NCI-H345 (cell line): ENCODE results near the gene CDC5L.
A peak's percentile ranks its signal among the peaks of the same experiment; 100 is the strongest.

ENCODE experiments used
- DNase-seq: peaks from one replicate; lab custom pipeline; 2025; lab: John Stamatoyannopoulos, UW

Gene CDC5L

GRCh38 chr6:44475417-44475778, 87.9 kb downstream of the CDC5L start:
- no peak for DNase-seq

DNA sequence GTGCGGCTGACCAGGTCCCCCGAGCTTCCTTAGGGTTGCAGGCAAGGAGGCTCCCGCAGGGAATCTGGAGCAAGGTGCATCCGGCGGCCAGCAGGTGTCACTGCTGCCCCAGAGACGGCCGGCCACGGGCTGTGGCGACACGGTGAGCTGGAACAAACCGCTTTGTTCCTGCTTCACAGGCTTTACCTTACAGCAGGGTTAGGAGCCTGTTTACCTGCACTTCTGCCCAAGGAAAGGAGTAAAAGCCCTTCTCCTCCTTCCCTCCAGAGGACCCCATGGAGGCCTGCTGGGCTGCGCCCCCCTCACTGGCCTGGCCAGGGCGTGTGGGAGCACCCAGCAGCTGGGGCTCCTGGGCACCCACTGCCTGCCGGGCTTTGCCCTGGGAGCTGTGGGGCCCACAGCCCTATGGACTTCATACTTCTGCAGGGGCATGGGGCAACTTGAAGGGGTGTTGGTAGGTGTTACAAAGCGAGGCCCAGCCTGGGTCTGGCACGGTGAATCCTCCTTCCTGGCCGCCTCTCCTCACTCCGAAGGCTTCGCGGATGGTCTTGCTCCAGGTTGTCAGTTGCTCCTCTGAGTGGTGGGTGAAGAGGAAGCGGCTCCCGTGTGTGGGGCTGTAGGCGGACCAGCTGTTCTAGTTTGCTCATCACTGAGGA, 88.4 kb downstream of the CDC5L start:
- peak; percentile 70 for DNase-seq

DNA sequence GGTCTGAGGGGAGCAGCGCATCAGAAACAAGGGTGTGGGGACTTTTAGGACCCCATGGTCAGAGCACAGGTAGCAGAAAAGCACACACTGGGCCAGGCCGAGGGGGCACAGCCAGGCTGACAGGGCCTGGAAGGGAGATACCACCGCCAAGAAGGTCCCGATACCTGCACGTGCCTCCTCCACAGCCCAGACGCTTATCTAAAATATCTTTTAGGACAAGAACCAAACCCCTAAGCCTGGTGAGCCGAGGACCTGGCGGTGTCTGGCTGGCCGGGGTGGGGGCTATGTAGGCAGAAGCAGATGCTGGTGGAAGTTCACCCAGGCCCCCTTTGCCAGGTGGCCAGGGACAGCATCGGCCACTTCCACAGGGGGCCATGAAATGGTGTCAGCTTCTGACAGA, 89.3 kb downstream of the CDC5L start:
- DNase-seq, result no peak

GRCh38 chr6:44477293-44477894, 89.9 kb downstream of the CDC5L start:
- DNase-seq, result no peak

DNA sequence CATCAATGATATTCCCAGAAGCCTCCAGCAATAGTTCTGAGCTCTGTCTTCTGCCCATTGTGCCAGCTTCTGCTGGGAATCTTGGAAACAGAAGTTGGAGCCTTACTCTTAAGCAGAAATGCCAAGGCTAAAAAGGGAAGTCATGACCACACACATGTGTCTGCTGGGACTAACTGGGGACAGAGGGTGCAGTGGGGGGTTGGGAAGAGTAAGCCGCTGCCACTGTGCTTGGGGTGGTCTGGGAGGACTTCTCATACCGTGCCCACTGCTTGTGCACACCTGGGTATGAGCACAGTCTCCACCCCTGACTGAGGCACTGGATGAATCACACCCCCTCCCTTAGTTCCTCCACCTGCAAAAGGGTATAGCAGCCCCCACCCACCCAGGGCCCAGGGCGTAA, 90.7 kb downstream of the CDC5L start:
- no peak for DNase-seq

DNA sequence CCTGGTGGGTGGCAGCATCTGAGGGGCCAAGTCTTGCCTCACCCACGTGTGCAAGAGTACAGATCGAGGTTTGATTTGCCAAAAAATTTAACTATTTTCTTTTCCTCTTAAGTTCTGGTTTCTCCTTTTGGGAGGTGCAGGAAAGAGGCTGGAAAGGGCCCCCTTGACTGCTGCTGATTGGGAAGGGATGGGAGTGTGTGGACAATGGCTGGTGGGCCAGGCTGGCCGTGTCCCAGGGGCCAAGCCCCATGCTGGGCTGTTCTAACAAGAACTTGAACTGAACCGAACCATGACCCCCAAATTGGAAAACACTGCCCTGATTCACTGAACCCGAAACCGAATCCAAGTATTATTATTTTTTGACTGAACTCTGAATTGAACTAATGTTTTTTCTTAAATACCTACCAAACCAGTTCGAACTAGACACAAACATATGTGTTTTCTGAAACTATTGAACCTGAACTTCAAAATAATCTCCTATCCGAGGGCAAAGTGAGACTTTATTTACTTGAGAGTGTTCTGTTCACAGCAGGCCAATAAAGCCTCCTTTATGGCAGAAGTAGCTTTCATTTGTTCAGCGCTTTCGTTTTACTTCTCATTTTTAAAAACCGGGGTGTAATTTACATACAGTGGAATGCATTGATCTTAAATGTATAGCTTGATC, 91.2 kb downstream of the CDC5L start:
- DNase-seq, result no peak

GRCh38 chr6:44480097-44480541, 92.6 kb downstream of the CDC5L start:
- no peak for DNase-seq

GRCh38 chr6:44481056-44481455, 93.5 kb downstream of the CDC5L start:
- DNase-seq, result no peak

- no peak for DNase-seq
These were observed 94.3 kb downstream of the CDC5L start for GRCh38 chr6:44481760-44482159.

- DNase-seq, result no peak
These were observed 98.3 kb downstream of the CDC5L start for GRCh38 chr6:44485601-44486401.

- no peak for DNase-seq
These were observed 99.5 kb downstream of the CDC5L start for GRCh38 chr6:44487002-44487401.

- no peak for DNase-seq
These were observed 100.1 kb downstream of the CDC5L start for GRCh38 chr6:44487586-44487985.

GRCh38 chr6:44489910-44490604, 102.6 kb downstream of the CDC5L start:
- DNase-seq, result no peak

GRCh38 chr6:44493132-44493531, 105.6 kb downstream of the CDC5L start:
- no peak for DNase-seq

DNA sequence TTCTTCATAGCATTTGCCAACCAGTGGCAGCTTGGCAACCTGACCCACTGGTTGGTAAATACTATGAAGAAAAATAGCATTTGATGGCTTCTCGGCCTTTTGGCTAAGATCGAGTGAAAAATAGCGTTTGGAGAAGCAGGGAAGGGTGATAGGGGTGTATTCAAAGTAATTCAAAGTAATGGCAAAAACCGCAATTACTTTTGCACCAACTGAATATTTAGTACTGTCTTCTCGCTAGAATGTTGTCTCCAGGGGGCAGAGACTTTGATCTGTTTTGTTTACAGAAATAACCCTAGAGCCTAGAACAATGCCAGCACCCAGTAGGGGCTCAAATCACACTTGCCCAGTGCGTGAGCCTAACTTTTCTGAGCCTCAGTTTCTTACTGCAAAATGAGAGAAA, 106.1 kb downstream of the CDC5L start:
- DNase-seq, result no peak

- DNase-seq, result no peak
These were observed 106.5 kb downstream of the CDC5L start for GRCh38 chr6:44494011-44494501.

GRCh38 chr6:44495036-44495901, 107.8 kb downstream of the CDC5L start:
- DNase-seq, result no peak

DNA sequence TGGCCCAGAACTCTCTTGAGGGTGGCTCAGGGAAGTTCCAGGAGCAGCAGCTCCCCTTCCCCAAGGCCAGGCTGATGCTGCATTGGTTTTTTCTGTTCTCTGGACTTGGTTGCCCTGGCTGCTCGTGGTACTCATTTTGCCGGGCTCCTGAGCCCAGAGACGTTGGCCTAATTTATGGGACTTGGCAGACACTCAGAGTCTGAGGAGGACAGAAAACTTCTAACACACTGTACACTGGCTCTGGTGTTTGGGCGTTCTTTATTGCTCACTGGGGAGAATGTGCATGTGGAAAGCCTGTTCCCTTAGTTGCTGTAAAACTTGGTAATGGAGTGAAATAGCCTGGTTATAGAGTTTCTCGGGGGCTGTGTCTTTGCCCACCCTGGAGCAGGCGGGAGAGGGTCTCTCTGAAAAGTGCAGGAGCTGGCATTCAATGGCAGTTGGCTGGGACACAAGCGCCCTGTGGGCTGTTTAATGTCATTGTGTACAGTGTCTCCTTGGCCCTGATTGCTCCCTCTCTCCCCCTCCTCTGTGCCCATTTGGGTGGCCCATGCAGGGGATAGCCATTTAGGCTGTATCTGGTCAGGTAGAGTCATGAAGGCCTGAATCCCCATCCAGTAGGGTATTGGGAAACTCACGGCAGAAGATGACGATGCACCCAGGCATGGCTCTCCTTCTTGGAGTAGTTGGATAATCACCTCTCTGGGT, 109.3 kb downstream of the CDC5L start:
- DNase-seq, result no peak

DNA sequence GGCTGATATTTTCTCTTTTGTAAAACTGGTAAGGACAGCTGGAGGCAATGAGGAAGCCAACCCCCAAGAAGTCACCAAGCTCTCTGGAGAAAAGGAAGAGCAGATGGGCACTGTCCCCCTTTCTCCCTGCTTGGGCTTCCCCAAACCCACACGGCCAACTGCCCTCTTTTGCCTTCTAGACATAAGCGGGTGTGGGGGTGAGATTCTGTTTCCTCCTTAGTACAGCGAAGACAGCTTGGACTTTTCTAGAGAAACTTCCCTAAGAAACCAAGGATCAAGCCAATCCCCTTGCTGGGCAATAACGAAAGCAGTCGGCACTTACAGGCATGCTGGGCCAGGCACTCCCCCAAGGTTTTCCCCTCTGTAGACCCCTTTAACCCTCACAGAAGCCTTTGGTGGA, 110.3 kb downstream of the CDC5L start:
- no peak for DNase-seq

DNA sequence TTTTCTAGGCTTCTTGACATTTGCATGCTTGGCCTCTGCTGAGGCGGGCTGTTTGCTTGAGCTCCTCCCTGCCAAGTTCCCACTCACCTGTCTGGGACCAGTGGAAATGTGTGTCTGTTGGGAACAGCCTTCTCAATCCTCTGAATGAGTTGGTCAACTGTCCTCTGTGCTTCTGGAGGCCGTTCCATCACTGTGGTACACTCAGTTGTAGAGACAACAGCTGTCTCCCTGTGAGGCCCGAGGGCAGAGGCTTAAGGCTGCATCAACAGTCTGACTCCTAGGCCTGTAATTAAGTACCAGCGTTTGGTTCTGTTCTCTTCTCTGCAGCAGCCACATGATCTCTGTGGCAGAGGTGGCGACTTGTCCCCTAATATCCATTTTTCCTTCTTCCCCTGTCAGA, 110.9 kb downstream of the CDC5L start:
- no peak for DNase-seq
